Stimulated activated CD8-positive, alpha-beta memory T cell treated with anti-CD3 and anti-CD28 coated beads, Interleukin-15, amount 100 ng/mL, for 1 hour (primary cell): Measurements from ENCODE around the gene RCBTB2.

Source experiments
- DNase-seq: peaks from one replicate; pipeline ENCODE4 v3.0.0-alpha.2; 2020; ENCODE audit warnings: low read depth

The RCBTB2 gene

GRCh38 chr13:48530833-48531232 is 2.0 kb downstream of the RCBTB2 start:
- no peak for DNase-seq

DNA sequence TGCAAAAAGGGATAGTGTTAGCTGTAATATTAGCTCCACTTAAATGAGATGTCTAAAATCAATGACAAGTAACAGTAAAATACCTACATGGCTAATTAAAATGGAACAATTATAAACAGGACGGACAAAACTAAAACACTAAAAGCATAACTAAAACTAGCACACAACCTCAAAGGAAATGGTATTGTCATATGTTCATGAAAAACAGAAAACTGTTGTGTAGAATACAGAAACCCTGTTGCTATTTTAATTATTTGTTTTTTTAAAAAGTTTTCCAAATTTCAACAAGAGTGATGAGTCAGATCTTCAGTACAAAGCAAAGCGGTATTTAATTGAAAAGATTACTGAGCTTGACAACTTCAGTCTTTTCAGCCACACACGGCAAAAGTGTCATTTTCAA is 4.2 kb downstream of the RCBTB2 start:
- DNase-seq: no peak

DNA sequence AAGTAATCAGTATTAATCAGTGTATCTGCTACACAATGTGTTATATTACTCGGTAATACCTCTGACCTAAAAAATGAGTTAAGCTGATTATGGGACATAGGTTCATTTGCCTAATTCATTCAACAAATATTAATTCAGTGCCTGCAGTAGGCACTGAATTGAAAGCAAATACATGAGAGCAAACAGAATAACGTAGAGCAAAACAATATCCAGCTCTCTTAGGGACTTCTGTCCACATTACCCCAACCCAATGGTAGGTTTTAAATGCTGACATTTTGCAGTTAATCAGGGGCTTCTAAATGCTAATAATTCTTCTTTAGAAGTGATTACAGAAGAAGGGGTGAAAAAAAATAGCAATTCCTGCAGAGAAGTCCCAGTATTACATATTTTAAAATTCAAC is 4.9 kb downstream of the RCBTB2 start:
- no peak for DNase-seq

GRCh38 chr13:48526286-48526685 is 6.6 kb downstream of the RCBTB2 start:
- DNase-seq: no peak

GRCh38 chr13:48518083-48518482 is 14.8 kb downstream of the RCBTB2 start:
- no peak for DNase-seq

DNA sequence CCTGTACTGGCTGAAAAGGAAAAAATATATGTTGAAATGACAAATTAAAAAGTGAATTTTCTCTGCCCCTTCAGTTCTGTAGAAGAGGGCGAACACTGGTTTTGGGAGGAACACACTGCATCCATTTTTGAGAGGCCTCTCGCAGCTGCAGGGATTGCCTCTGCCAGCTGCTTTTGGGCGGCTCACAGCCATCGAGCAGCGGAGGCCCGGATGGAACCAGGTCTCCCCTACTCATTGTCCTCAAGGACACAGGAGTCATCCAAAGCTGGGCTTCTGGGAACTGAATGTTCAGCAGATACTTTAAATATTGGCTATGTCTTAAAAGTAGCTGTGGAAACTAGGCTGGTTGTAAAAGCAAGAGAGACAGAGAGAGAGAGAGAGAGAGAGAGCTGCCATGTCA is 17.1 kb downstream of the RCBTB2 start:
- DNase-seq: no peak

- DNase-seq: no peak
Observed at GRCh38 chr13:48514793-48515192, 18.1 kb downstream of the RCBTB2 start.

- DNase-seq: no peak
Observed at GRCh38 chr13:48511621-48512230, 21.2 kb downstream of the RCBTB2 start.

DNA sequence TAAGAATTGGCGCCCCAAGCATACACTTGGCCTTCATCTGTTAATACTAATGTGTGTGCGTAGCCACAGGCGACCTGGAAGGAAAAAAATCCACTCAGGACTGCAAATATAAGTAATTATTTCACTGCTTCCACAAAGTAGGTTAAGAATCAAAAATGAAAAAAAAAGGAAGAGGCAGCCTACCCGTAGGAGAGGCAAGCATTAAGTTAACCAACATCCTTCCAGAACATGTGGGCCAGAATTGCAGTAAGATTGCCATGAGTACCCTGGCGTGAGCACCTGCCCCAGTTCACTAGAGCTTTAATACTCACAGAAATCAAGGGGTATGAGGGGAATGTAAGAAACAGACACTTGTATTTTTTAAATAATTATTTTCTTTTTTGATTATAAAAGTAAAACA is 22.2 kb downstream of the RCBTB2 start:
- no peak for DNase-seq

DNA sequence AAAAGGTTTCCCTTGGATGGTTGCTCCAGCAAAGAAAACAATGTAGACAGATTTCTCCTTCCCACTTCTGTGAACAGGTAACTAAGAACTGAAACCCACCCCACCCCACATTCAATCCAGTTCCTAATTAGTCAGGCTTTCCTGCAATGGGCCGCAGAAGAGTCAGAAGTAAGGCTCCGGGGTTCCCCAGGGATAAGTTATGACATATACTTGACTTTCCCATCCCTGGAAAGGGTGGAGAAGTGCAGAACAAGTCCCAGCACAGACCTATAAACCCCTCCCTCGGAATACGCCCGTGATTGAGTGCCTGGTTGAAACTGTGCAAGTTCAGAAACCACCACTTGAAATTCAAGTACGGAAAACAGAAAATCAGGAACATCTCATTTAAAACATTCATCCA is 24.9 kb downstream of the RCBTB2 start:
- no peak for DNase-seq

- DNase-seq: no peak
Observed at GRCh38 chr13:48507021-48507420, 25.9 kb downstream of the RCBTB2 start.

DNA sequence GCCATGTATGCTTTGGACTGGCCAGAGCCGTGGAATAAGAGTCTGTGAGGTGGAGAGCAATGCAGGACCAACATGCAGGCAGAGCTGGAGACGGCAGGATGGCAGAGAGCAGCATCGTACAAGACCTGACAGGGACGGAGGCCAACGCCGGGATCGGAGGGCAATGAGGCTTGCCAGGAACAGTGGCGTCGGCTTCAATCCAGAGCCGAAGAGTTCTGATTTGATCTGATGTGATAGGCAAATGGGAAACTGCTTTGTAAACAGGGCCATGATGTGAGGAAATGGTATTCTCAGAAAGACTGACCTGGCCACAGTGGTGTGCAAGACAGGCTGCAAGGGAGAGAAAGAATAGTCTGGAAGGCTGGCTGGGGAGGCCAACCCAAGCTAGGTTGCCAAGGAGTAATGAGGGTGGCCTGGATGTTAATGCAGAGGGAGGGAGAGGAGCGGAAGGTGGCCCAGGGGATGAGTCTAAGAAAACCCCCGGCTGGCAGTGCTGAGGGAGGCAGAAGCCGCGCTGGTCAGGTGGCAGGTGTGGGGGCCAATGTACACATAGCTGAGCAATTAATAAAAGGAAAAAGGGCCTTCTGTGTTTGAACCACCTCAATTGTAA is 26.7 kb downstream of the RCBTB2 start:
- DNase-seq: no peak

DNA sequence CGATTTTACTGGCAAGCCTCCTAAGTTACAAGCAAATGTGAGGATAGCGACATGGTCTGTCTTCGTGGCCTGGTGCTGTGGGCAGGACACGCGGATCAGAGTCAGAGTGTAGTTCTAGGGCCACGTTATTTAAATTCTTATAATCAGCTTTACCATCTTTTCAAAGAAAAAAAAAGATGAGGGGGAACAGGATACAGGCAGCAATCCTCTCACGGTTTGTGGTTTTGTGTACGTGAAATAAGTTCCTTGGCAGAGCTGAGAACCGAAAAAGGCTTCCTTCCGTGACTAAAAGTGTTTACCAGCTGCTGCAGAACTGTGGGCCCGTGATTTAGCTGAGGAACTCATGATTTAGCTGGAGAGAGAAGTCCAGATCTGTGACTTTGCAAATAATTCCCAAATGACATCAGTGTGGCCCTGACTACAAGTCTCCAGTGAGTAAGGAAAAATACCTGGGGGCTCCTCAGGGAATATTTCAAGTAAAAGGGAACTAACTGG is 27.2 kb downstream of the RCBTB2 start:
- DNase-seq: no peak

- no peak for DNase-seq
Observed at GRCh38 chr13:48505012-48505411, 27.9 kb downstream of the RCBTB2 start.

GRCh38 chr13:48504606-48505005 is 28.3 kb downstream of the RCBTB2 start:
- no peak for DNase-seq

- DNase-seq: no peak
Observed at GRCh38 chr13:48502601-48503319, 30.1 kb downstream of the RCBTB2 start.

GRCh38 chr13:48501705-48502104 is 31.2 kb downstream of the RCBTB2 start:
- DNase-seq: no peak

GRCh38 chr13:48500652-48501197 is 32.2 kb downstream of the RCBTB2 start:
- DNase-seq: no peak

- DNase-seq: no peak
Observed at GRCh38 chr13:48497669-48498068, 35.2 kb downstream of the RCBTB2 start.

DNA sequence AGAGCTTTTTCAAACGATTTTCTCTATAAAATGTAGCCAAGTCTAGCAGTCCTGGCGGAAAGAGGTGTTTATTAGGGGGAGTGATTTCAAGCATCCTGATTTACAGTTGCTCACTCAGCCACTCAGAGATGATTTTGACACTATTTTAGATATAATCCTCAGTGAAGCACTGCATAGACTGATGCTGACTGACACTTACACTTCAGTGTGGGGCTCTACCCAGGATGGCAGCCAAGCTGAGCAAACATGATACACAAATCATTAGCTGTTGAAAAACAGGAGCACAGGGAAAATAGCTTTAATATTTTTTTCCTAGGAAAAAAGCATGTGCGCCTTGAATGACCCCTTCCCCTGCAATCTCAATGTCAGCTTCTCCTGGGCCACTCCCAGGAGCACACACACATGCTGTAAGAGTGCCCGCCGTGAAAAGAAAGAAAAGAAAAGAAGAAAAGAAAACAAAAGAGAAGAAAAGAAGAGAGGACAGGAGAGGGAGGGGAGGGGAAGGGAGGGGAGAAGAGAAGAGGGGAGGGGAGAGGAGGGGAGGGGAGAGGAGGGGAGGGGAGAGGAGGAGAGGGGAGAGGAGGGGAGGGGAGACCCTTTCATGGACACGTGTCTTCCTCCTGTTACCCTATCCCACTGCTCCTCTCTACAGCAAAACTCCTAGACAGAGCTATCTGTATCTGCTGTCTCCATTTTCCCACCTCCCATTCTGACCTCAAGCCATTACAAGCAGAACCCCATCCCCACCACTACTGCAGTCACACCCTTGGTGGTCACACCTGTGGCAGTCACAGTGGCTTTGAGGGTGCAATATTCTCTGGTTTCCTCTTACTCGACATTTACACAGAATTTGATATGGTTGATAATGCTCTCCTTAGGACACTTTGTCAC is 36.4 kb downstream of the RCBTB2 start:
- no peak for DNase-seq

DNA sequence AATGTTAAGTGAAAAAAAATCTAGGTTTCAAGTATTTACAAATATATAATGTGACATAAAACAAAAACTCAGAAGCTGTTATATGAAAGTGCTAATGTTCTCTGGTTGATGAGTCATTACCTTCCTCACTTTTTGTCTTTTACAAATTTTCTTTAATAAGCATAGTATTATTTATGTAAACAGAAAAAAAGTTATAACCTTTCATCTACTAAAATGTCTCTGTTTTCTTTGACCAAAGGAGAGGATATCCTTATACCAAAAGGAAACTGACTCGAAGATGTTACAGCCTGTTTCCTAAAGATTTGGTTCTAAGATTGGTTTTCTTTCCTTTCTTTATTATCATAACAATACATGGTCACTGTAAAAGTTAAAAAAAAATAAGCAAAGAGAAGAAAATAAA is 38.0 kb downstream of the RCBTB2 start:
- no peak for DNase-seq

DNA sequence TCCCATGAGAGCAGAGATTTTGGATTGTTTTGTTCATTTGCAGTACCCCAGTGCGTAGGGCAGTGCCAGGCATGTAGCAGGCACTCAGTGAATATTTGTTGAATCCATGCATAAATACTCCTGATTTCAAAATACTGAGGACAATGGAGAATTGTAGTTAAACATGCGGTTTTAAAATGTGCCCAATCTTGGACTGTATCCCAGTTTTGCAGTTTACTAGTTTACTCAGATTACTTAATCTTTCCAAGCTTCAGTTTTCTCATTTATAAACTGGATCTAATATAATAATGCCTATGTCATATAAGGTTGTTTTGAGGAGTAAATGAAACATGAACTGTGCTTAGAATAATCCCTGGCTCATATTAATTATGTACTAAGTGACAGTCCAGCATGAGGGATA is 39.0 kb downstream of the RCBTB2 start:
- DNase-seq: no peak
